Panc1 (cell line): ENCODE measurements around the gene UBA1.

ENCODE experiments used
- POLR2AphosphoS5 ChIP-seq: IDR thresholded peaks from 2 replicates; pipeline ENCODE4 v1.6.1; 2012; ENCODE audit warnings: mild to moderate bottlenecking, low read depth, low read length, moderate library complexity
- TF ChIP-seq, protein P1 (sequence below): fragments of 450-650 bp; IDR thresholded peaks from 2 replicates; pipeline ENCODE4 v1.5.1; 2017; ENCODE audit warnings: mild to moderate bottlenecking

DNA sequence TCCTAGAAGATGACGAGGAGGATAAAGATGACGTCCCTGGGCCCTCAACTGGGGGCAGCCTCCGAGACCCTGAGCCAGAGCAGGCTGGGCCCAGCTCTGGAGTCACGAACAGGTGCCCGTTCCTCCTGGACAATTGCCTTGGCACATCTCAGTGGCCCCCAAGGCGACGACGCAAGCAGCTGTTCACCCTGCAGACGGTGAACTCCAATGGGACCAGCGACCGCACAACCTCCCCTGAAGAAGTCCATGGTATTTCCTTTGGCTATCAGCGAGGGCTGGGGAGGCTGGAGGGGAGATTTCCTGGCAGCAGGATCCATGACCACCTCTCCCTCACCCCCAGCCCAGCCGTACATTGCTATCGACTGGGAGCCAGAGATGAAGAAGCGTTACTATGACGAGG, 51.0 kb downstream of the UBA1 start:
- TF ChIP-seq, protein P1, sequence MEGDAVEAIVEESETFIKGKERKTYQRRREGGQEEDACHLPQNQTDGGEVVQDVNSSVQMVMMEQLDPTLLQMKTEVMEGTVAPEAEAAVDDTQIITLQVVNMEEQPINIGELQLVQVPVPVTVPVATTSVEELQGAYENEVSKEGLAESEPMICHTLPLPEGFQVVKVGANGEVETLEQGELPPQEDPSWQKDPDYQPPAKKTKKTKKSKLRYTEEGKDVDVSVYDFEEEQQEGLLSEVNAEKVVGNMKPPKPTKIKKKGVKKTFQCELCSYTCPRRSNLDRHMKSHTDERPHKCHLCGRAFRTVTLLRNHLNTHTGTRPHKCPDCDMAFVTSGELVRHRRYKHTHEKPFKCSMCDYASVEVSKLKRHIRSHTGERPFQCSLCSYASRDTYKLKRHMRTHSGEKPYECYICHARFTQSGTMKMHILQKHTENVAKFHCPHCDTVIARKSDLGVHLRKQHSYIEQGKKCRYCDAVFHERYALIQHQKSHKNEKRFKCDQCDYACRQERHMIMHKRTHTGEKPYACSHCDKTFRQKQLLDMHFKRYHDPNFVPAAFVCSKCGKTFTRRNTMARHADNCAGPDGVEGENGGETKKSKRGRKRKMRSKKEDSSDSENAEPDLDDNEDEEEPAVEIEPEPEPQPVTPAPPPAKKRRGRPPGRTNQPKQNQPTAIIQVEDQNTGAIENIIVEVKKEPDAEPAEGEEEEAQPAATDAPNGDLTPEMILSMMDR, result no peak
- TF ChIP-seq POLR2AphosphoS5, result no peak
